ENCODE results near the gene FHOD3.

DNA sequence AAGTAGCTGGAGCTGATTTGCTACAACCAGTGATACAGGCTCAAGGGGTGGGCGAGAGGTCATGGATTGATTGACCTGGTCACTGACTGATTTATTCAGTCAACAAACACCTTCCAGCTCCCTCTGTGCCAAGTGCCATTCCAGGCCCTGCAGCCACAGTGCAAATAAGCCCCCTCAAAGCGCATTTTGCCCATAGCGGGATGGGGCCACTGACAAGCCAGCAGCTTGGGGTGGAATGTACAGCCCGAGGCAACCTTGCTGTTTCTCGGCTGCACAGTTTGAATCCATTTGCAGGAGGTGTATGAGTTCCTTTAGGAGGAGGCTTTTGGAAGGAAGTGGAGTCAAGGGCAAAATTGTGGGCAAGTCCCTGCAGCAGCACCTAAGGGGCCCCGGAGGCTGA, 296.1 kb downstream of the FHOD3 start:
- TF ChIP-seq POLR2AphosphoS5 (IDR thresholded peaks at IDR 0.05; ENCODE audit: low read depth, low read length), result no peak
- no peak for TF ChIP-seq CHD1 (IDR thresholded peaks at IDR 0.05; ENCODE audit: low read depth, low read length)
- TF ChIP-seq, protein P1, sequence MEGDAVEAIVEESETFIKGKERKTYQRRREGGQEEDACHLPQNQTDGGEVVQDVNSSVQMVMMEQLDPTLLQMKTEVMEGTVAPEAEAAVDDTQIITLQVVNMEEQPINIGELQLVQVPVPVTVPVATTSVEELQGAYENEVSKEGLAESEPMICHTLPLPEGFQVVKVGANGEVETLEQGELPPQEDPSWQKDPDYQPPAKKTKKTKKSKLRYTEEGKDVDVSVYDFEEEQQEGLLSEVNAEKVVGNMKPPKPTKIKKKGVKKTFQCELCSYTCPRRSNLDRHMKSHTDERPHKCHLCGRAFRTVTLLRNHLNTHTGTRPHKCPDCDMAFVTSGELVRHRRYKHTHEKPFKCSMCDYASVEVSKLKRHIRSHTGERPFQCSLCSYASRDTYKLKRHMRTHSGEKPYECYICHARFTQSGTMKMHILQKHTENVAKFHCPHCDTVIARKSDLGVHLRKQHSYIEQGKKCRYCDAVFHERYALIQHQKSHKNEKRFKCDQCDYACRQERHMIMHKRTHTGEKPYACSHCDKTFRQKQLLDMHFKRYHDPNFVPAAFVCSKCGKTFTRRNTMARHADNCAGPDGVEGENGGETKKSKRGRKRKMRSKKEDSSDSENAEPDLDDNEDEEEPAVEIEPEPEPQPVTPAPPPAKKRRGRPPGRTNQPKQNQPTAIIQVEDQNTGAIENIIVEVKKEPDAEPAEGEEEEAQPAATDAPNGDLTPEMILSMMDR (IDR thresholded peaks at IDR 0.05; ENCODE audit: control extremely low read depth in 1 of 3, insufficient read depth in 1 of 3, low read depth in 1 of 3, low read length in 3 of 3), result no peak
- TF ChIP-seq, protein P2, sequence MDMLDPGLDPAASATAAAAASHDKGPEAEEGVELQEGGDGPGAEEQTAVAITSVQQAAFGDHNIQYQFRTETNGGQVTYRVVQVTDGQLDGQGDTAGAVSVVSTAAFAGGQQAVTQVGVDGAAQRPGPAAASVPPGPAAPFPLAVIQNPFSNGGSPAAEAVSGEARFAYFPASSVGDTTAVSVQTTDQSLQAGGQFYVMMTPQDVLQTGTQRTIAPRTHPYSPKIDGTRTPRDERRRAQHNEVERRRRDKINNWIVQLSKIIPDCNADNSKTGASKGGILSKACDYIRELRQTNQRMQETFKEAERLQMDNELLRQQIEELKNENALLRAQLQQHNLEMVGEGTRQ (IDR thresholded peaks at IDR 0.05; ENCODE audit: low read length), result no peak
- no peak for TF ChIP-seq TAF1 (IDR thresholded peaks at IDR 0.05; ENCODE audit: low read depth, low read length)
- no peak for TF ChIP-seq RXRA (IDR thresholded peaks at IDR 0.05; ENCODE audit: insufficient read depth, low read depth, low read length)
- TF ChIP-seq CHD2 (IDR thresholded peaks at IDR 0.05; ENCODE audit: low read length), result no peak
- no peak for TF ChIP-seq POLR2A (IDR thresholded peaks at IDR 0.05; ENCODE audit: control extremely low read depth in 1 of 2, low read depth in 2 of 2, low read length in 2 of 2)
- TF ChIP-seq POU5F1 (IDR thresholded peaks at IDR 0.05; ENCODE audit: low read depth, low read length), result no peak
- TF ChIP-seq YY1 (IDR thresholded peaks at IDR 0.05; ENCODE audit: low read depth, low read length), result no peak
- TF ChIP-seq KDM5A (IDR thresholded peaks at IDR 0.05; ENCODE audit: low read length), result no peak
- TF ChIP-seq, protein P3, sequence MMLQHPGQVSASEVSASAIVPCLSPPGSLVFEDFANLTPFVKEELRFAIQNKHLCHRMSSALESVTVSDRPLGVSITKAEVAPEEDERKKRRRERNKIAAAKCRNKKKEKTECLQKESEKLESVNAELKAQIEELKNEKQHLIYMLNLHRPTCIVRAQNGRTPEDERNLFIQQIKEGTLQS (IDR thresholded peaks at IDR 0.05; ENCODE audit: insufficient read depth, low read depth, low read length), result no peak
